Stimulated activated CD4-positive, alpha-beta T cell treated with anti-CD3 and anti-CD28 coated beads, Interleukin-4, amount 100 ng/mL, for 1 hour (primary cell): Measurements from ENCODE around the gene SUSD4.

Source experiments
- DNase-seq: peaks from one replicate; pipeline ENCODE4 v3.0.0-alpha.2; 2020

SUSD4 gene

GRCh38 chr1:223175633-223176032 lies 188.3 kb downstream of the SUSD4 start:
- no peak for DNase-seq

GRCh38 chr1:223175032-223175431 lies 188.9 kb downstream of the SUSD4 start:
- DNase-seq = no peak
